Stomach (tissue), 9 donors: ENCODE results near the gene KIRREL3. TPM values are rescaled to one million over a fixed set of nuclear protein-coding genes. Genes with fewer than 3 reads are reported as not detected.

Experiments
- DNase-seq, 2 donors: peaks; one replicate each; pipeline versions ENCODE4 v3.0.0 to v3.0.0-alpha.2; 2013 to 2019
- H3K27ac ChIP-seq, 5 donors: fragments of 200-600 bp in 4 of 5; sonication (generic) in 4 of 5; one replicate each; pipeline ENCODE4 v1.5.1; 2013 to 2019; ENCODE audit warnings: mild to moderate bottlenecking in 1 of 5, moderate library complexity in 1 of 5
- H3K27me3 ChIP-seq, 3 donors: fragments of 200-600 bp; sonication (generic); one replicate each; pipeline ENCODE4 v1.5.1; 2017 to 2019; ENCODE audit warnings: mixed run types in 1 of 3
- H3K36me3 ChIP-seq, 4 donors: fragments of 200-600 bp; sonication (generic); 1 replicate in 3 of 4; 2 replicates in 1 of 4; pipeline ENCODE4 v1.5.1; 2016 to 2019
- H3K4me1 ChIP-seq, 4 donors: fragments of 200-600 bp; sonication (generic); one replicate each; pipeline ENCODE4 v1.5.1; 2016 to 2019
- H3K4me3 ChIP-seq, 4 donors: fragments of 200-600 bp; sonication (generic) in 3 of 4; one replicate each; pipeline ENCODE4 v1.5.1; 2016 to 2019; ENCODE audit warnings: mild to moderate bottlenecking in 1 of 4
- H3K9me3 ChIP-seq, 4 donors: fragments of 200-600 bp; sonication (generic); one replicate each; pipeline ENCODE4 v1.5.1; 2016 to 2019
- EP300 ChIP-seq: sonication (generic); formaldehyde crosslinking; IDR thresholded peaks from one replicate; pipeline ENCODE4 v1.6.1; 2017; ENCODE audit warnings: antibody characterized with exemption
- POLR2A ChIP-seq, 4 donors: fragments of 450-650 bp; IDR thresholded peaks; one replicate each; pipeline ENCODE4 v1.6.1; 2016; ENCODE audit warnings: antibody characterized with exemption in 4 of 4, control low read depth in 2 of 4, mild to moderate bottlenecking in 1 of 4, moderate library complexity in 1 of 4
- POLR2AphosphoS5 ChIP-seq, 3 donors: sonication (generic); formaldehyde crosslinking; IDR thresholded peaks; one replicate each; pipeline ENCODE4 v1.6.1; 2016; ENCODE audit warnings: antibody characterized with exemption in 3 of 3
- WGBS, 5 donors: extraction: QIAGEN DNeasy Blood & Tissue Kit in 3 of 5; methylation state at CpG; one replicate each; pipeline versions ENCODE4 v1.1.5 to v1.1.7; 2013 to 2018; 5-methylcytosine and 5-hydroxymethylcytosine counted together
- intact Hi-C: fragments of 100-400 bp; cut with DNase I; formaldehyde crosslinking; loops from one replicate; pipeline ENCODE4 v1.15.1; 2023; ENCODE audit warnings: low total_unique reads
- polyA plus RNA-seq, 3 donors: library from polyadenylated mRNA; stranded (reverse); fragments of 200-250 nt; gene quantifications; one replicate each; pipeline ENCODE4 v1.2.3, GENCODE V29; 2013
- total RNA-seq, 5 donors: library from RNA; depleted of rRNA; stranded (reverse); fragments of >200 nt; gene quantifications; one replicate each; pipeline versions ENCODE4 v1.1.0 to v1.2.3, GENCODE V29; 2014 to 2016
- TF ChIP-seq, protein P1 (sequence below), 7 experiments: fragments of 450-650 bp in 4 of 7; fragments of 200-600 bp in 3 of 7; sonication (generic) in 3 of 7; IDR thresholded peaks; one replicate each; pipeline ENCODE4 v1.5.1; 2016 to 2019; ENCODE audit warnings: antibody characterized with exemption in 7 of 7, control low read depth in 2 of 7, mild to moderate bottlenecking in 1 of 7
- donor health status: healthy with polysubstance abuse.
- donor health status: Bipolar disorder and iron deficiency.
- donor health status: healthy.

The KIRREL3 gene
- total and polyA plus RNA-seq, 8 donors = 0.10 to 1.7 (median 0.38) TPM; not detected in 4

GRCh38 chr11:126824035-126824607 is 176.4 kb downstream of the KIRREL3 start:
- WGBS, 5 donors = 32 to 49% (median 41%) methylated on average over 7 of the region's 7 CpGs
- Histone ChIP-seq H3K4me1 (peaks cover 0 to 6% (median 0%) of the 10 kb centered on the region in 4 donors), H3K27me3 (no peaks in the 10 kb centered on the region), H3K27ac (no peak overlapping the region), H3K4me3 (no peak overlapping the region), H3K36me3 (no peaks in the 10 kb centered on the region), H3K9me3 (no peaks in the 10 kb centered on the region)
- TF ChIP-seq, protein P1, sequence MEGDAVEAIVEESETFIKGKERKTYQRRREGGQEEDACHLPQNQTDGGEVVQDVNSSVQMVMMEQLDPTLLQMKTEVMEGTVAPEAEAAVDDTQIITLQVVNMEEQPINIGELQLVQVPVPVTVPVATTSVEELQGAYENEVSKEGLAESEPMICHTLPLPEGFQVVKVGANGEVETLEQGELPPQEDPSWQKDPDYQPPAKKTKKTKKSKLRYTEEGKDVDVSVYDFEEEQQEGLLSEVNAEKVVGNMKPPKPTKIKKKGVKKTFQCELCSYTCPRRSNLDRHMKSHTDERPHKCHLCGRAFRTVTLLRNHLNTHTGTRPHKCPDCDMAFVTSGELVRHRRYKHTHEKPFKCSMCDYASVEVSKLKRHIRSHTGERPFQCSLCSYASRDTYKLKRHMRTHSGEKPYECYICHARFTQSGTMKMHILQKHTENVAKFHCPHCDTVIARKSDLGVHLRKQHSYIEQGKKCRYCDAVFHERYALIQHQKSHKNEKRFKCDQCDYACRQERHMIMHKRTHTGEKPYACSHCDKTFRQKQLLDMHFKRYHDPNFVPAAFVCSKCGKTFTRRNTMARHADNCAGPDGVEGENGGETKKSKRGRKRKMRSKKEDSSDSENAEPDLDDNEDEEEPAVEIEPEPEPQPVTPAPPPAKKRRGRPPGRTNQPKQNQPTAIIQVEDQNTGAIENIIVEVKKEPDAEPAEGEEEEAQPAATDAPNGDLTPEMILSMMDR (IDR thresholded peaks at IDR 0.05) = no peak
- no peak for TF ChIP-seq POLR2A (IDR thresholded peaks at IDR 0.05)
- TF ChIP-seq EP300 = no peak
- intact Hi-C loops = no loop called here
- DNase-seq = no peak

DNA sequence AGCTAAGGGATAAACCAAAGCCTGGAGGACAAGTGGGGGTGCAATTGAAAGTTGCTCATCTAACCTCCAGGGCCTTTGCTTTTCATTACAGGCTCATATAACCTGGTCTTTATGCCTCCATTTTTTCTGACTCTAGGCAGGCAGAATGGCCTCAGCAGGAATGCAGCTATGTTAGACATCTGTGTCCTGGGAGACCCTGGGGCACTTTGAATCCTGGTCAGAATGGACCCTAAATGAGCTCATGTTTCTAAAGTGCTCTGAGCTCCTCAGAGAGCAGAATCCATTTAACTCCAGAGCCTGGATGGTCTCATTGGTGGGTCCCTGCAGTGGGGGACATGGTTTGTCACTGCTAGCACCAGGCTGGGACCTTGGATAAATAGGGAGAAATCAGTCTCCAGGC is 177.3 kb downstream of the KIRREL3 start:
- Histone ChIP-seq H3K36me3 (no peaks in the 10 kb centered on the region), H3K4me3 (no peak overlapping the region), H3K9me3 (no peaks in the 10 kb centered on the region), H3K4me1 (peaks cover 0 to 5% (median 0%) of the 10 kb centered on the region in 4 donors), H3K27ac (no peak overlapping the region), H3K27me3 (no peaks in the 10 kb centered on the region)
- no peak for DNase-seq
- TF ChIP-seq POLR2A (IDR thresholded peaks at IDR 0.05) (no peak), POLR2AphosphoS5 (IDR thresholded peaks at IDR 0.05) (no peak), EP300 (no peak)
- TF ChIP-seq, protein P1 (IDR thresholded peaks at IDR 0.05) = no peak
- intact Hi-C loops = no loop called here

- Histone ChIP-seq H3K4me1 (peaks cover 0 to 11% (median 3%) of the 10 kb centered on the region in 4 donors), H3K27me3 (no peaks in the 10 kb centered on the region), H3K36me3 (no peaks in the 10 kb centered on the region), H3K9me3 (no peaks in the 10 kb centered on the region), H3K4me3 (no peak overlapping the region), H3K27ac (no peak overlapping the region)
- WGBS, 5 donors = 84 to 95% (median 93%) methylated on average over 1 of the region's 1 CpG
- intact Hi-C loops = no loop called here
- no peak for DNase-seq
- no peak for TF ChIP-seq POLR2AphosphoS5 (IDR thresholded peaks at IDR 0.05)
- TF ChIP-seq EP300 = no peak
- TF ChIP-seq POLR2A (IDR thresholded peaks at IDR 0.05) = no peak
- TF ChIP-seq, protein P1 (IDR thresholded peaks at IDR 0.05) = no peak
Observed at GRCh38 chr11:126821827-126822226, 178.7 kb downstream of the KIRREL3 start.

DNA sequence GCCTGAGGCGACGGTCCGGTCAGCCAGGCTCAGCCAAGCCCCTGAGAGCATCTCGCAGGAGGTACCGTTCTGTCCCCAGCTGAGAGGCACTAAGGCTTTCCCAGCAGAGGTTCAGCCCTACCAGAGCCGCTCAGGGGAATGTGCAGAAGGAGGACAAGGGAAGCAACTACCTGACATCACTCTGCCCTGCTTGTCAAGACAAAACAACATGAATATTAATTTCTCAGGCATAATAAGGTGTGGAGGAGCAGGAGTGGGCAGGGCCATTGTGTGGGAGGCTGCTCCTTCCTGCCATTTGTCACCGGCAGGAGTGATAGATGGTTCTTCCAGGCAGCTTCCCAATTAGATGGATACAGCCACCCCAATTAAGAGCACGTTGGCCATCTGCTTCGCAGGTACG is 181.4 kb downstream of the KIRREL3 start:
- H3K4me1 ChIP-seq = peaks cover 0 to 6% (median 3%) of the 10 kb centered on the region in 4 donors
- no peak for DNase-seq
- H3K36me3 ChIP-seq = no peaks in the 10 kb centered on the region
- intact Hi-C loops = no loop called here
- WGBS, 5 donors = 81 to 96% (median 84%) methylated on average over 6 to 10 of the region's 10 CpGs
- H3K27ac ChIP-seq = no peak overlapping the region
- no peak overlapping the region for H3K4me3 ChIP-seq
- H3K9me3 ChIP-seq = no peaks in the 10 kb centered on the region
- no peaks in the 10 kb centered on the region for H3K27me3 ChIP-seq
- TF ChIP-seq POLR2AphosphoS5 (IDR thresholded peaks at IDR 0.05) (no peak), EP300 (no peak), POLR2A (IDR thresholded peaks at IDR 0.05) (no peak)
- TF ChIP-seq, protein P1 (IDR thresholded peaks at IDR 0.05) = no peak
